Tibial artery (tissue), 4 donors: ENCODE data around the gene AMIGO3.
"Not testable (repeated sequence)": the region's sequence is repeated elsewhere in the genome, so short reads cannot be mapped to it uniquely, and the experiment has no call there.

ENCODE experiments used
- DNase-seq, 2 donors: peaks; one replicate each; pipeline ENCODE4 v3.0.0-alpha.2; 2019
- H3K27ac ChIP-seq, 2 donors: fragments of 200-600 bp; sonication (generic) in 1 of 2; 1 replicate in 1 of 2; 2 replicates in 1 of 2; pipeline ENCODE4 v1.5.1; 2018 to 2019; ENCODE audit warnings: mild to moderate bottlenecking in 1 of 2
- H3K27me3 ChIP-seq, 2 donors: fragments of 200-600 bp; sonication (generic) in 1 of 2; one replicate each; pipeline versions ENCODE4 v1.5.1 to v1.6.0; 2016 to 2019
- H3K36me3 ChIP-seq, 3 donors: fragments of 200-600 bp; sonication (generic) in 2 of 3; one replicate each; pipeline ENCODE4 v1.5.1; 2016 to 2019; ENCODE audit warnings: mild to moderate bottlenecking in 2 of 3
- H3K4me1 ChIP-seq, 4 donors: fragments of 200-600 bp; sonication (generic) in 2 of 4; 1 replicate in 3 of 4; 2 replicates in 1 of 4; pipeline ENCODE4 v1.5.1; 2016 to 2019
- H3K4me3 ChIP-seq, 2 donors: fragments of 200-600 bp; sonication (generic) in 1 of 2; 1 replicate in 1 of 2; 2 replicates in 1 of 2; pipeline ENCODE4 v1.5.1; 2018 to 2019; ENCODE audit warnings: mild to moderate bottlenecking in 2 of 2
- H3K9me3 ChIP-seq, 3 donors: fragments of 200-600 bp; sonication (generic) in 1 of 3; one replicate each; pipeline ENCODE4 v1.5.1; 2016 to 2019
- intact Hi-C: fragments of 100-400 bp; cut with DNase I; formaldehyde crosslinking; loops from one replicate; pipeline ENCODE4 v1.15.0; 2023; ENCODE audit warnings: low total_unique reads
- TF ChIP-seq, protein P1 (sequence below), 2 experiments: fragments of 200-600 bp in 1 of 2; fragments of 450-650 bp in 1 of 2; IDR thresholded peaks; one replicate each; pipeline ENCODE4 v1.5.1; 2017 to 2019; ENCODE audit warnings: antibody characterized with exemption in 2 of 2, mild to moderate bottlenecking in 1 of 2, moderate library complexity in 1 of 2

Gene AMIGO3

DNA sequence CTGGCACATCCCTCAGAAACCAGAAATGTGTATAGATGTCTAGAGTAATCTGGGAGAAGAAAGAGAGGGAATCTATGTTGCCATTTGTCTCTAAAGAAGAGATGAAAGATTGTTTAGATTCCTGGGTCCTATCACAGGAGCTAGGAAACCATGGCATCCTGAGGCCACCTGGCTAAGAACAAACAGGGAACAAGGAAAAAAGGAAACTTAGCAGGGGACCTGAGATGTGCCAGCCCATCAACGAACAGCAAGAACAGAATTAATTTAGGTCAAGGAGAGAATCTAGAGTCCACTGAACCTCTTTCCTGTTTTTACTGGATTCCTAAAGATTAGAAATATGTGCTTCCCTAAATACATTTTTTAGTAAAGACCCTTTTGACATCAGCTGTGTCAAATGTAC is 36.6 kb upstream of the AMIGO3 start:
- TF ChIP-seq, protein P1, sequence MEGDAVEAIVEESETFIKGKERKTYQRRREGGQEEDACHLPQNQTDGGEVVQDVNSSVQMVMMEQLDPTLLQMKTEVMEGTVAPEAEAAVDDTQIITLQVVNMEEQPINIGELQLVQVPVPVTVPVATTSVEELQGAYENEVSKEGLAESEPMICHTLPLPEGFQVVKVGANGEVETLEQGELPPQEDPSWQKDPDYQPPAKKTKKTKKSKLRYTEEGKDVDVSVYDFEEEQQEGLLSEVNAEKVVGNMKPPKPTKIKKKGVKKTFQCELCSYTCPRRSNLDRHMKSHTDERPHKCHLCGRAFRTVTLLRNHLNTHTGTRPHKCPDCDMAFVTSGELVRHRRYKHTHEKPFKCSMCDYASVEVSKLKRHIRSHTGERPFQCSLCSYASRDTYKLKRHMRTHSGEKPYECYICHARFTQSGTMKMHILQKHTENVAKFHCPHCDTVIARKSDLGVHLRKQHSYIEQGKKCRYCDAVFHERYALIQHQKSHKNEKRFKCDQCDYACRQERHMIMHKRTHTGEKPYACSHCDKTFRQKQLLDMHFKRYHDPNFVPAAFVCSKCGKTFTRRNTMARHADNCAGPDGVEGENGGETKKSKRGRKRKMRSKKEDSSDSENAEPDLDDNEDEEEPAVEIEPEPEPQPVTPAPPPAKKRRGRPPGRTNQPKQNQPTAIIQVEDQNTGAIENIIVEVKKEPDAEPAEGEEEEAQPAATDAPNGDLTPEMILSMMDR (IDR thresholded peaks at IDR 0.05) = no peak
- Histone ChIP-seq H3K9me3 (no peaks in the 10 kb centered on the region), H3K27ac (no peak overlapping the region), H3K36me3 (peaks cover 0 to 7% (median 0%) of the 10 kb centered on the region in 3 donors), H3K4me1 (peaks cover 0 to 30% (median 6%) of the 10 kb centered on the region in 4 donors), H3K4me3 (no peak overlapping the region), H3K27me3 (no peaks in the 10 kb centered on the region)
- intact Hi-C loops = no loop called here
- no peak for DNase-seq

DNA sequence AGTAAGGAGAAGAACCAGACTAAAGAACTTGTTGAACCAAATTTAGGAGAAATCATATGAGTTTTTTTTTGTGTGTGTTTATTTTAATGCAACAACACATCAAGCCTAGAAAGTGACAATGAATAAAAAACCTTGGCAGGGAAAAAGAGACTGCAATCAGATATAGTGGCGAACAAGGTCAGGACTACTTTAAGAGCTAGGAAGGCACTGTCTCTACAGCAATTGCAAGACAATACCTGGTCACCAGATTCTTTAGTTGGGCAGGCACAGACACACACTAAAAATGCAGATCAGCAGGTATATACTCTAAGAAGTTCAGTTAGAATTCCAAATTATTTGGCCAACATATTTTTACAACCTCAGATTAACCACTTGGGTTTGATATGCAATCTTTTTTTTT is 35.1 kb upstream of the AMIGO3 start:
- no peaks in the 10 kb centered on the region for H3K27me3 ChIP-seq
- H3K9me3 ChIP-seq = no peaks in the 10 kb centered on the region
- H3K4me3 ChIP-seq = no peak overlapping the region
- H3K36me3 ChIP-seq = no peaks in the 10 kb centered on the region
- TF ChIP-seq, protein P1 (IDR thresholded peaks at IDR 0.05) = no peak
- peaks cover 0 to 35% (median 6%) of the 10 kb centered on the region in 4 donors for H3K4me1 ChIP-seq
- intact Hi-C loops = no loop called here
- no peak overlapping the region for H3K27ac ChIP-seq
- DNase-seq = no peak

DNA sequence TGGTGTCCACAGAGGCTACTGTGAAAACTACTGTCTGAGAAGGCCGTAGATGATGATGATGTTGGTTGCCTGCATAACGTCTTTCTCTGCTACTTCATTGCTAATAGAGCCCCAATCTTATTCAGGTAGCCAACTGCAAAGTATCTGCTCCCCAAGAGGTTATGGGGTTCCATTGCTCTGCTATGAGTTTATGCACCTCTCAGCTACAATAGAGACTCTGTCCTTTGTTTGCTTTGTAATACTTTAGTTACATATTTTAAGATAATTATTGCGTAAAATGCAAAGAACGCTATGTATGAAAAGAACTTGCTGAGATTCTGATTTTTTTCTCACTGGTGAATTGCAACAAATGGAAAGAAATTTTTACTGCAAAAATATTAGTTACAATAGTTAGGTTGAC is 32.0 kb upstream of the AMIGO3 start:
- intact Hi-C loops = no loop called here
- H3K4me3 ChIP-seq = no peak overlapping the region
- no peak for DNase-seq
- peaks cover 0 to 19% (median 0%) of the 10 kb centered on the region in 3 donors for H3K36me3 ChIP-seq
- H3K9me3 ChIP-seq = no peaks in the 10 kb centered on the region
- peaks cover 0 to 30% (median 7%) of the 10 kb centered on the region in 4 donors for H3K4me1 ChIP-seq
- H3K27me3 ChIP-seq = no peaks in the 10 kb centered on the region
- H3K27ac ChIP-seq = no peak overlapping the region
- TF ChIP-seq, protein P1 (IDR thresholded peaks at IDR 0.05) = no peak

DNA sequence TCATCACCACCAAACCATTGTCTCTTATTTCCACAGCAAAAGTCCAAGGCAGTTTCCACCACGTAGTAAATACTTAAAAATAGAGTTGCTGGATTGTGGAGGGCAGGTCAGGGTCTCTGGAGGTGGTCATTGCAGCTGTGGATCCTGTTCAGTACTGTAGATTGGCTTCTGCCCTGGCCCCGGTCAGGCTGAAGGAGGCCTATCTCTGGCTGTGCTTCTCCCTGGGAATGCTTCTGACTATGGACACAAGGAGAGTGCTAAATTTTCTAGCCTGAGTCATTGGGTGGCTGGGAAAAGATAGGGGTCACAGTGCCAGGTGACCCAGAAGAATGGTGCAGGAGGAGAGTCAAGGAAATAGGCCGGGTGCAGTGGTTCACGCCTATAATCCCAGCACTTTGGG is 30.6 kb upstream of the AMIGO3 start:
- peaks cover 0 to 19% (median 0%) of the 10 kb centered on the region in 3 donors for H3K36me3 ChIP-seq
- H3K9me3 ChIP-seq = no peaks in the 10 kb centered on the region
- no peaks in the 10 kb centered on the region for H3K27me3 ChIP-seq
- TF ChIP-seq, protein P1 (IDR thresholded peaks at IDR 0.05) = no peak
- intact Hi-C loops = no loop called here
- peaks cover 0 to 21% (median 9%) of the 10 kb centered on the region in 4 donors for H3K4me1 ChIP-seq
- DNase-seq = no peak
- no peak overlapping the region for H3K4me3 ChIP-seq
- H3K27ac ChIP-seq = no peak overlapping the region

DNA sequence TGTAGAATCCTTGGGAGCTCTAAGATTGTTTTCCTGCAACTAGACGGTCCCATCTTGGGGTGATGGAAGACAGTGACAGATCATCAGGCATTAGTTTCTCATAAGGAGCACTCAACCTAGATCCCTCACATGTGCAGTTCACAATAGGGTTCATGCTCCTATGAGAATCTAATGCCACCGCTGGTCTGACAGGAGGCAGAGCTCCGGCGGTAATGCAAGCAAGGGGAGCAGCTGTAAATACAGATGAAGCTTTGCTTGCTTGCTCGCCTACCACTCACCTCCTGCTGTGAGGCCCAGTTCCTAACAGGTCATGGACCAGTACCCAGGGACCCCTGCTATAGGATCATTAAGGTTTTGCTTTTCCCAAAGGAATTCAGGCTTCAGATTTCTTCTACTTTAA is 29.4 kb upstream of the AMIGO3 start:
- peaks cover 0 to 15% (median 6%) of the 10 kb centered on the region in 4 donors for H3K4me1 ChIP-seq
- DNase-seq, H3K9me3 ChIP-seq, H3K27ac ChIP-seq, intact Hi-C loops, H3K4me3 ChIP-seq, H3K27me3 ChIP-seq: not testable (repeated sequence)
- peaks cover 0 to 28% (median 0%) of the 10 kb centered on the region in 3 donors for H3K36me3 ChIP-seq

DNA sequence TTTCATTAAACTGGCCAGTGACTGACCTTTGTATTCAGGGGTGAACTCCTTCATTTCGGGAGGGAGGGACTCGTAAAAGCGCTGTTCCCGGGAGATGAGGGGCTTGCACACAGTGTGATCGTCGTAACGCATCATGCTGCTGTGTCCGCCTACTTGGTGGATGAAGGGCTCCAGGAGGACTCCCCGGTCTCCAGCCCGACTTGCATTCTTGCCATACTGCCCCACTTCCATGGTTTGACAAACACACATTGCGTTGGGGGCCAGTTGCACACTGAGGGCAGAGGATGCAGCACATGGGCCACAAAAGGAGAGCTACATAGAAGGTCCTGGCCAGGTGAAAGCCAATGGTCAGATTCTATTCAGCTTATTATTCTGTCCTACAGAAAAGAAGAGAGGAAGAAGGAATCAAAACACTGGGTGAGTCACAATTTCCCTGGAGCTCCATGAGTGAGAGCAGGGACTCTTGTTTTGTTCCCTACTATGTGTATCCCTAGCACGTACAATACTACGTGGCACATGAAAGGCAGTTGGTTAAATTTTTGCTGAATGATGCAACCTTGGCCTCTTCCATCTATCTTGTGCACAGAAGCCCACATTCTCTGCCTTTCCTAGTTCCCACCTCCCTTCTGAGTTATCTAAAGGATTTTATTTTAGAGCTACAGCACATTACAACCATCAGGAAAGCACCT is 28.5 kb upstream of the AMIGO3 start:
- DNase-seq = no peak
- Histone ChIP-seq H3K27me3 (no peaks in the 10 kb centered on the region), H3K36me3 (peaks cover 0 to 35% (median 0%) of the 10 kb centered on the region in 3 donors), H3K4me1 (peaks cover 0 to 12% (median 3%) of the 10 kb centered on the region in 4 donors), H3K4me3 (no peak overlapping the region), H3K27ac (no peak overlapping the region), H3K9me3 (no peaks in the 10 kb centered on the region)
- intact Hi-C loops = no loop called here
- TF ChIP-seq, protein P1 (IDR thresholded peaks at IDR 0.05) = no peak
